ENCODE data around the gene QRFP.

DNA sequence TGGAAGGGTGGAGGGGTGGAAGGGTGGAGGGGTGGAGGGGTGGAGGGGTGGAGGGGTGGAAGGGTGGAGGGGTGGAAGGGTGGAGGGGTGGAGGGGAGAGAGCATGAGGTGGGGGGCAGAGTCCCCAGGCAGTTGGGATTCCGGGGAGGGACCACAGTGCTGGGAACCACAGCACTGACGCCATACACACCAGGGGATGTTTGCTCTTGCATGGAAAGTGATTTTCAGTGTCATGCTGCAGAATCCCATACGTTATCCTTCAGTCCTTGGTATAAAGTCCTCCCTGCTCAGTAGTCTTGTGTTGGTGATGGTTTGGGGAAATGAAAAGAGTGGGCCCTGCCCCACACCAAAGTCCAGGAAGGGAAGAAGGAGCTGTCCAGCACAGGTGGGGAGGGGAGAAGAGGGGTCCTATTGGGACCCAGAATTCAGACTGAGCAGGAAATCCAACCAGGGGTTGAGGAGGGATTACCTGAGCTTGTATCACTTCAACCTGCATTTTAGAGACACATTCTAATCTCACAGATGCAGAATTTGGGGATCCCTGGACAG is 48.0 kb upstream of the QRFP start:
- TF ChIP-seq POLR2A (IDR thresholded peaks at IDR 0.05) (no peak), EP300 (IDR thresholded peaks at IDR 0.05) (no peak), CTCF (IDR thresholded peaks at IDR 0.05) (no peak)

Data from suprapubic skin (tissue), 3 donors.